OCI-LY1 (cell line): ENCODE data around the gene SLC4A7.

ENCODE experiments used
- H2AFZ ChIP-seq: fragments of 200-600 bp; sonication (generic), shearing (Covaris generic); 2 replicates; pipeline ENCODE4 v1.6.0; 2014; ENCODE audit warnings: antibody characterized with exemption, mild to moderate bottlenecking, low read length
- H3F3A ChIP-seq: fragments of 200-600 bp; sonication (generic), shearing (Covaris generic); 2 replicates; pipeline ENCODE4 v1.6.0; 2014; ENCODE audit warnings: mild to moderate bottlenecking, antibody characterized with exemption, low read length, moderate library complexity; ENCODE audit not compliant: insufficient read depth
- H3K27ac ChIP-seq: fragments of 200-600 bp; sonication (generic); 2 replicates; pipeline ENCODE4 v1.5.1; 2014; ENCODE audit warnings: low read length, mixed run types, mild to moderate bottlenecking, low read depth; ENCODE audit not compliant: poor library complexity, severe bottlenecking
- H3K27me3 ChIP-seq: fragments of 200-600 bp; sonication (generic); 2 replicates; pipeline ENCODE4 v1.6.0; 2014; ENCODE audit warnings: antibody characterized with exemption, mild to moderate bottlenecking, low read length, moderate library complexity; ENCODE audit not compliant: insufficient read depth
- H3K36me3 ChIP-seq: fragments of 200-600 bp; sonication (generic); 2 replicates; pipeline ENCODE4 v1.6.1; 2014; ENCODE audit warnings: mild to moderate bottlenecking, antibody characterized with exemption, low read length, moderate library complexity, mixed read lengths; ENCODE audit not compliant: insufficient read depth
- H3K4me1 ChIP-seq: fragments of 200-600 bp; sonication (generic); 2 replicates; pipeline ENCODE4 v1.5.1; 2014; ENCODE audit warnings: mild to moderate bottlenecking, low read length, moderate library complexity; ENCODE audit not compliant: insufficient read depth, severe bottlenecking
- H3K4me2 ChIP-seq: fragments of 200-600 bp; sonication (generic), shearing (Covaris generic); 2 replicates; pipeline ENCODE4 v1.6.1; 2014; ENCODE audit warnings: low read length
- H3K4me3 ChIP-seq: fragments of 200-600 bp; sonication (generic); 2 replicates; pipeline ENCODE4 v1.5.1; 2014; ENCODE audit warnings: low read length, low read depth, mild to moderate bottlenecking, mixed read lengths; ENCODE audit not compliant: poor library complexity, severe bottlenecking
- H3K79me2 ChIP-seq: fragments of 200-600 bp; shearing (Covaris generic); 2 replicates; pipeline ENCODE4 v1.6.1; 2016; ENCODE audit warnings: mixed run types, low read length, mixed read lengths; ENCODE audit not compliant: insufficient read depth
- H3K9ac ChIP-seq: fragments of 200-600 bp; sonication (generic), shearing (Covaris generic); 2 replicates; pipeline ENCODE4 v1.6.1; 2014; ENCODE audit warnings: mild to moderate bottlenecking, low read length, mixed read lengths
- H3K9me2 ChIP-seq: fragments of 200-600 bp; sonication (generic), shearing (Covaris generic); 2 replicates; pipeline ENCODE4 v1.6.1; 2014; ENCODE audit warnings: low read depth, mild to moderate bottlenecking, low read length, mixed read lengths
- H3K9me3 ChIP-seq: fragments of 200-600 bp; shearing (Covaris generic); 2 replicates; pipeline ENCODE4 v1.6.1; 2014; ENCODE audit warnings: low read length, mixed read lengths
- H4K20me1 ChIP-seq: fragments of 200-600 bp; sonication (generic), shearing (Covaris generic); 2 replicates; pipeline ENCODE4 v1.6.0; 2016; ENCODE audit warnings: mild to moderate bottlenecking, low read length; ENCODE audit not compliant: insufficient read depth
- EZH2 ChIP-seq: fragments of 200-600 bp; sonication (generic), shearing (Covaris generic); IDR thresholded peaks from 2 replicates; pipeline ENCODE4 v1.8.0; 2017; ENCODE audit warnings: borderline replicate concordance, mixed run types, mild to moderate bottlenecking, antibody characterized with exemption, low read length, moderate library complexity, mixed read lengths
- TF ChIP-seq, protein P1 (sequence below): fragments of 200-600 bp; sonication (generic), shearing (Covaris generic); IDR thresholded peaks from 2 replicates; pipeline ENCODE4 v1.5.1; 2017; ENCODE audit warnings: mild to moderate bottlenecking, antibody characterized with exemption, low read length, moderate library complexity, mixed read lengths

Gene SLC4A7

DNA sequence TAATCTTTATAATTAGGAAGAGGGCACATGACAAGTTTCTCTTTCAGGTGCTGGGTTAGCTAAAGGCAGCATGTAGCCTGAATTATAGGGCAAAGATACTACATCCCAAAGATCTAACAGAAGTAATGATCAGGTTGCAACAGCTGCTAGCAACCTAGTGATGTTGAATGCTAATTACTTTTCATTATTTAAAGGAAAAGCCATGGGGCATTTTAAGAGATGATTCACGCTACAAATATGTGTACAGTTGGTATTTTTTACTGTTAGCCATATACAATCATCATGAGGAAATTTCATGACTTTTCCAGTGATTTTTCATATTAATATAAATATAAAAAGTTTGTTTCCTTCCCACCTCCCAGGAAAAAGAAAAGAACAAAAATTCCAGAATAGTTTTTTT lies 158.0 kb downstream of the SLC4A7 start:
- no peaks in the 10 kb centered on the region for H3K9me2 ChIP-seq
- no peaks in the 10 kb centered on the region for H3K79me2 ChIP-seq
- H2AFZ ChIP-seq = no peak overlapping the region
- no peaks in the 10 kb centered on the region for H4K20me1 ChIP-seq
- H3K4me2 ChIP-seq = no peak overlapping the region
- H3K27me3 ChIP-seq = no peaks in the 10 kb centered on the region
- no peak overlapping the region for H3K27ac ChIP-seq
- H3F3A ChIP-seq = no peaks in the 10 kb centered on the region
- H3K4me3 ChIP-seq = no peak overlapping the region
- H3K4me1 ChIP-seq = no peaks in the 10 kb centered on the region
- H3K9me3 ChIP-seq = no peaks in the 10 kb centered on the region
- TF ChIP-seq, protein P1, sequence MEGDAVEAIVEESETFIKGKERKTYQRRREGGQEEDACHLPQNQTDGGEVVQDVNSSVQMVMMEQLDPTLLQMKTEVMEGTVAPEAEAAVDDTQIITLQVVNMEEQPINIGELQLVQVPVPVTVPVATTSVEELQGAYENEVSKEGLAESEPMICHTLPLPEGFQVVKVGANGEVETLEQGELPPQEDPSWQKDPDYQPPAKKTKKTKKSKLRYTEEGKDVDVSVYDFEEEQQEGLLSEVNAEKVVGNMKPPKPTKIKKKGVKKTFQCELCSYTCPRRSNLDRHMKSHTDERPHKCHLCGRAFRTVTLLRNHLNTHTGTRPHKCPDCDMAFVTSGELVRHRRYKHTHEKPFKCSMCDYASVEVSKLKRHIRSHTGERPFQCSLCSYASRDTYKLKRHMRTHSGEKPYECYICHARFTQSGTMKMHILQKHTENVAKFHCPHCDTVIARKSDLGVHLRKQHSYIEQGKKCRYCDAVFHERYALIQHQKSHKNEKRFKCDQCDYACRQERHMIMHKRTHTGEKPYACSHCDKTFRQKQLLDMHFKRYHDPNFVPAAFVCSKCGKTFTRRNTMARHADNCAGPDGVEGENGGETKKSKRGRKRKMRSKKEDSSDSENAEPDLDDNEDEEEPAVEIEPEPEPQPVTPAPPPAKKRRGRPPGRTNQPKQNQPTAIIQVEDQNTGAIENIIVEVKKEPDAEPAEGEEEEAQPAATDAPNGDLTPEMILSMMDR = no peak
- TF ChIP-seq EZH2 = no peak
- H3K9ac ChIP-seq = no peak overlapping the region
- no peaks in the 10 kb centered on the region for H3K36me3 ChIP-seq

DNA sequence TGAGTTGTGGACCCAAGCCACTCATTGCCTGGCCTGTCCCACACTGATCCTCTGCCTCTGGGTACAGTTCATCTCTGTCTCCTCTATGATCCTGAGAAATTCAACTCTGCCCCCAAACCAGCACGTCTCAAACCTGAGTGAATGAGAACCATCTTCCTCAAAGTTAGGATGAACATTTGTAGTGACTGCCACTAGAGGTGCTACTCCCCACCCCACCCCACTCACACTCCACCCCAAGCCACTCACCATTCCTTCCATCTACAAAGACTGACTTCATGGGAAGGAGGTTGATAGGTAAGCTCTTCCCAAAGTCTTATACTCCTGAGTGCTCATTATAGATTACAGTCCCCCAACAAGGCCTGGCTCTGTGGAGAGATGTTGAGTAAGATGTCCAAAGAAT lies 158.8 kb downstream of the SLC4A7 start:
- Histone ChIP-seq H3K9ac (no peak overlapping the region), H3K36me3 (no peaks in the 10 kb centered on the region)

DNA sequence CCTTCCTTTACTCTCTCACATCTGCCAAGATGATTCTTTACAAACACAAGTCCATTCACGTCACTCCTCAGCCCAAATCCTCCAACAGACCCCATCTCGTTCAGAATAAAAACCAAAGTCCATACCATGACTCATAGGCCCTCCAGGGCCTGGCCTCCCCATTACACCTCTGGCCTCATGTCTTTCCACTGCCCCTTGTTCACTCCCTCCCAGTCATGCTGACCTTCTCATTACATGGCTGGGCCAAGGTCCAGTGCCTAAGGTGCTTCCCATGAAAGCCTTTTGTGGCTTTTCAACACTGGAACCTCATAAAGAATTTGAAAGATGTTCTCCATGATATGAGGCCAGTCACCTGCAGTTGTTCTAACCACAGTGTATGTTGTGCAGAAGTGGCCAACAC lies 159.5 kb downstream of the SLC4A7 start:
- TF ChIP-seq, protein P1 = no peak
- no peak for TF ChIP-seq EZH2
- Histone ChIP-seq H3K9me3 (no peaks in the 10 kb centered on the region), H3K27ac (no peak overlapping the region), H3K36me3 (no peaks in the 10 kb centered on the region), H3K4me3 (no peak overlapping the region), H3K27me3 (no peaks in the 10 kb centered on the region), H2AFZ (no peak overlapping the region), H3K79me2 (no peaks in the 10 kb centered on the region), H3K9me2 (no peaks in the 10 kb centered on the region), H3K9ac (no peak overlapping the region), H4K20me1 (no peaks in the 10 kb centered on the region), H3K4me2 (no peak overlapping the region), H3F3A (no peaks in the 10 kb centered on the region), H3K4me1 (no peaks in the 10 kb centered on the region)

More for the DNA sequence above, 158.8 kb downstream of the SLC4A7 start:
- H3K9me2 ChIP-seq = no peaks in the 10 kb centered on the region
- H3K9me3 ChIP-seq = no peaks in the 10 kb centered on the region
- no peaks in the 10 kb centered on the region for H3K79me2 ChIP-seq
- H3F3A ChIP-seq = no peaks in the 10 kb centered on the region
- H3K4me3 ChIP-seq = no peak overlapping the region
- H3K4me2 ChIP-seq = no peak overlapping the region
- no peaks in the 10 kb centered on the region for H3K4me1 ChIP-seq
- TF ChIP-seq EZH2 = no peak
- TF ChIP-seq, protein P1 = peak; percentile 41
- no peaks in the 10 kb centered on the region for H4K20me1 ChIP-seq
- no peak overlapping the region for H3K27ac ChIP-seq
- H3K27me3 ChIP-seq = no peaks in the 10 kb centered on the region
- H2AFZ ChIP-seq = no peak overlapping the region
